SU-DHL-6 (cell line): ENCODE measurements around the gene EFEMP1.

ENCODE experiments used
- H2AFZ ChIP-seq: fragments of 200-600 bp; sonication (generic); 2 replicates; pipeline ENCODE4 v1.6.1; 2014; ENCODE audit warnings: low read depth, mild to moderate bottlenecking, moderate library complexity, mixed read lengths, antibody characterized with exemption, low read length; ENCODE audit not compliant: severe bottlenecking
- H3F3A ChIP-seq: fragments of 200-600 bp; shearing (Covaris generic); 2 replicates; pipeline ENCODE4 v1.6.0; 2016; ENCODE audit warnings: antibody characterized with exemption, mild to moderate bottlenecking; ENCODE audit not compliant: insufficient read depth
- H3K27ac ChIP-seq: fragments of 200-600 bp; sonication (generic); 2 replicates; pipeline ENCODE4 v1.5.1; 2016; ENCODE audit warnings: low read depth, mild to moderate bottlenecking, low read length, moderate library complexity, mixed read lengths
- H3K27me3 ChIP-seq: fragments of 200-600 bp; sonication (generic), shearing (Covaris generic); 2 replicates; pipeline ENCODE4 v1.6.0; 2014; ENCODE audit warnings: mild to moderate bottlenecking, low read length
- H3K36me3 ChIP-seq: fragments of 200-600 bp; sonication (generic); 2 replicates; pipeline ENCODE4 v1.6.1; 2014; ENCODE audit warnings: mild to moderate bottlenecking, low read length, mixed read lengths
- H3K4me2 ChIP-seq: fragments of 300-600, 200-600 bp; shearing (Covaris generic), sonication (generic); 2 replicates; pipeline ENCODE4 v1.6.0; 2014; ENCODE audit warnings: low read length, low read depth, mild to moderate bottlenecking; ENCODE audit not compliant: poor library complexity, severe bottlenecking
- H3K4me3 ChIP-seq: fragments of 200-600 bp; sonication (generic); 2 replicates; pipeline ENCODE4 v1.5.1; 2014; ENCODE audit warnings: antibody characterized with exemption, low read length, mild to moderate bottlenecking, mixed read lengths; ENCODE audit not compliant: insufficient read depth, poor library complexity, severe bottlenecking
- H3K79me2 ChIP-seq: fragments of 200-600 bp; sonication (generic); 2 replicates; pipeline ENCODE4 v1.6.1; 2014; ENCODE audit warnings: mild to moderate bottlenecking, low read length, moderate library complexity; ENCODE audit not compliant: insufficient read depth
- H3K9ac ChIP-seq: fragments of 200-600 bp; sonication (generic); 2 replicates; pipeline ENCODE4 v1.7.0; 2014; ENCODE audit warnings: mild to moderate bottlenecking, low read length
- H3K9me2 ChIP-seq: fragments of 200-600 bp; sonication (generic); replicated peaks from 2 replicates; pipeline ENCODE4 v1.6.1; 2014; ENCODE audit warnings: low read length; ENCODE audit not compliant: insufficient read depth
- H3K9me3 ChIP-seq: fragments of 200-600 bp; sonication (generic); 2 replicates; pipeline ENCODE4 v1.6.1; 2014; ENCODE audit warnings: low read length, mixed read lengths; ENCODE audit not compliant: insufficient read depth
- H4K20me1 ChIP-seq: fragments of 200-600 bp; sonication (generic); 2 replicates; pipeline ENCODE4 v1.6.1; 2014; ENCODE audit warnings: low read depth, mild to moderate bottlenecking, antibody characterized with exemption, low read length, moderate library complexity, mixed read lengths
- CTCF ChIP-seq: fragments of 200-600 bp; sonication (generic); IDR thresholded peaks from one replicate; pipeline ENCODE4 v1.5.1; 2017; ENCODE audit warnings: antibody characterized with exemption, mild to moderate bottlenecking, low read length, moderate library complexity; ENCODE audit not compliant: insufficient read depth, poor library complexity, severe bottlenecking
- EZH2phosphoT487 ChIP-seq: fragments of 200-600 bp; sonication (generic), shearing (Covaris generic); conservative IDR thresholded peaks from 2 replicates; pipeline ENCODE4 v1.6.1; 2018; ENCODE audit warnings: mild to moderate bottlenecking, antibody characterized with exemption, low read length, moderate library complexity, mixed read lengths

Gene EFEMP1

GRCh38 chr2:55954306-55955035, 30.9 kb upstream of the EFEMP1 start:
- H3K27me3 ChIP-seq, result no peaks in the 10 kb centered on the region
- no peaks in the 10 kb centered on the region for H3F3A ChIP-seq
- no peak overlapping the region for H2AFZ ChIP-seq
- H3K9ac ChIP-seq, result no peak overlapping the region
- H3K4me2 ChIP-seq, result no peak overlapping the region
- TF ChIP-seq EZH2phosphoT487, result no peak
- TF ChIP-seq CTCF, result no peak
- H3K27ac ChIP-seq, result no peak overlapping the region
- H4K20me1 ChIP-seq, result no peaks in the 10 kb centered on the region
- no peaks in the 10 kb centered on the region for H3K9me3 ChIP-seq
- H3K4me3 ChIP-seq, result no peak overlapping the region
- H3K79me2 ChIP-seq, result no peaks in the 10 kb centered on the region
- no peaks in the 10 kb centered on the region for H3K9me2 ChIP-seq
- H3K36me3 ChIP-seq, result no peaks in the 10 kb centered on the region

- Histone ChIP-seq H2AFZ (no peak overlapping the region), H3K79me2 (no peaks in the 10 kb centered on the region), H3K36me3 (no peaks in the 10 kb centered on the region), H3K9me3 (no peaks in the 10 kb centered on the region), H3K9ac (no peak overlapping the region), H3K4me2 (no peak overlapping the region), H3K27me3 (no peaks in the 10 kb centered on the region), H3K9me2 (no peaks in the 10 kb centered on the region), H3K27ac (no peak overlapping the region), H3F3A (no peaks in the 10 kb centered on the region), H4K20me1 (no peaks in the 10 kb centered on the region), H3K4me3 (no peak overlapping the region)
- TF ChIP-seq EZH2phosphoT487, result no peak
- no peak for TF ChIP-seq CTCF
Observed at GRCh38 chr2:55952415-55952814, 28.8 kb upstream of the EFEMP1 start.

GRCh38 chr2:55951533-55951932, 28.0 kb upstream of the EFEMP1 start:
- Histone ChIP-seq H3K4me3 (no peak overlapping the region), H3F3A (no peaks in the 10 kb centered on the region), H3K27me3 (no peaks in the 10 kb centered on the region), H3K27ac (no peak overlapping the region), H3K9ac (no peak overlapping the region), H3K36me3 (no peaks in the 10 kb centered on the region), H3K9me2 (no peaks in the 10 kb centered on the region), H3K4me2 (no peak overlapping the region), H4K20me1 (no peaks in the 10 kb centered on the region), H3K9me3 (no peaks in the 10 kb centered on the region), H3K79me2 (no peaks in the 10 kb centered on the region), H2AFZ (no peak overlapping the region)
- TF ChIP-seq CTCF, result no peak
- TF ChIP-seq EZH2phosphoT487, result no peak
